ENCODE data around the gene PLPP4.

GRCh38 chr10:120433141-120433540, 23.9 kb upstream of the PLPP4 start:
- TF ChIP-seq CTCF (IDR thresholded peaks at IDR 0.05) (no peak), POLR2A (IDR thresholded peaks at IDR 0.05) (no peak)
